Measurements from ENCODE around the gene ODF2L. TPM values are rescaled to one million over a fixed set of nuclear protein-coding genes. Genes with fewer than 3 reads are reported as not detected.

Gene ODF2L
- total and polyA plus RNA-seq, 12 donors: 6.2 to 55.2 (median 8.4) TPM

GRCh38 chr1:86389307-86389706, 6.8 kb downstream of the ODF2L start:
- no peaks in the 10 kb centered on the region for H3K27me3 ChIP-seq
- H3K4me3 ChIP-seq: no peak overlapping the region
- peaks cover 0 to 26% (median 5%) of the 10 kb centered on the region in 9 donors for H3K4me1 ChIP-seq
- H3K9me3 ChIP-seq: peaks cover 0 to 12% (median 0%) of the 10 kb centered on the region in 11 donors
- no peak for TF ChIP-seq CTCF (IDR thresholded peaks at IDR 0.05)
- intact Hi-C loops (cut with DNase I): loop anchor here in 6 of 10 donors (5.0 to 10.0 kb wide), 6 partner anchors 113 to 945 kb away; partner anchors contain the start of gene SH3GLB1 (in 4 of the 6)
- H3K36me3 ChIP-seq: no peaks in the 10 kb centered on the region
- no peak for DNase-seq
- ATAC-seq: no peak
- peak overlapping the region in 2 of 10 donors; percentile 11 to 46 for H3K27ac ChIP-seq

- DNase-seq (no peak), ATAC-seq (no peak)
- H3K4me3 ChIP-seq: no peak overlapping the region
- intact Hi-C loops (cut with DNase I): loop anchor here in 6 of 10 donors (5.0 to 10.0 kb wide), 6 partner anchors 114 to 946 kb away; partner anchors contain the start of gene SH3GLB1 (in 4 of the 6)
- no peak for TF ChIP-seq CTCF (IDR thresholded peaks at IDR 0.05)
- H3K27me3 ChIP-seq: no peaks in the 10 kb centered on the region
- H3K4me1 ChIP-seq: peaks cover 0 to 23% (median 0%) of the 10 kb centered on the region in 9 donors
- no peaks in the 10 kb centered on the region for H3K36me3 ChIP-seq
- H3K27ac ChIP-seq: peak overlapping the region in 2 of 10 donors; percentile 11 to 46
- peaks cover 0 to 12% (median 0%) of the 10 kb centered on the region in 11 donors for H3K9me3 ChIP-seq
These were observed 7.3 kb downstream of the ODF2L start for GRCh38 chr1:86388777-86389176.

GRCh38 chr1:86387916-86388627, 8.1 kb downstream of the ODF2L start:
- no peak for TF ChIP-seq CTCF (IDR thresholded peaks at IDR 0.05)
- Histone ChIP-seq H3K36me3 (no peaks in the 10 kb centered on the region), H3K9me3 (peaks cover 0 to 12% (median 0%) of the 10 kb centered on the region in 11 donors), H3K27me3 (no peaks in the 10 kb centered on the region), H3K4me1 (peaks cover 0 to 25% (median 0%) of the 10 kb centered on the region in 9 donors), H3K27ac (no peak overlapping the region), H3K4me3 (no peak overlapping the region)
- DNase-seq (no peak), ATAC-seq (no peak)
- WGBS, 2 donors: 96 to 97% methylated on average over 3 of the region's 3 CpGs
- intact Hi-C loops (cut with DNase I): loop anchor here in 6 of 10 donors (5.0 to 10.0 kb wide), 6 partner anchors 114 to 947 kb away; partner anchors contain the start of gene SH3GLB1 (in 4 of the 6)

- Histone ChIP-seq H3K4me3 (peak overlapping the region in 9 of 10 donors; percentile 1 to 43 (median 28)), H3K27ac (peak overlapping the region in 8 of 10 donors; percentile 12 to 79 (median 62)), H3K36me3 (peaks cover 0 to 8% (median 0%) of the 10 kb centered on the region in 9 donors), H3K9me3 (no peaks in the 10 kb centered on the region), H3K27me3 (no peaks in the 10 kb centered on the region), H3K4me1 (peaks cover 0 to 23% (median 0%) of the 10 kb centered on the region in 9 donors)
- peak in 1 of 8 donors; percentile 42 for ATAC-seq
- DNase-seq: no peak
- WGBS, 2 donors: 41 to 75% methylated on average over 1 of the region's 1 CpG
- intact Hi-C loops (cut with DNase I): loop anchor here in 7 of 10 donors (5.0 to 10.0 kb wide), 7 partner anchors 122 to 952 kb away; partner anchors contain the start of gene SH3GLB1 (in 4 of the 7)
- no peak for TF ChIP-seq CTCF (IDR thresholded peaks at IDR 0.05)
These were observed 13.2 kb downstream of the ODF2L start for GRCh38 chr1:86382878-86383277.

Data from heart right ventricle (tissue), 16 donors.